MM.1S (cell line): ENCODE results near the gene MICAL2.

Experiments
- DNase-seq: peaks from one replicate; pipeline ENCODE4 v3.0.0-alpha.2; 2015
- H2AFZ ChIP-seq: fragments of 300-600 bp; sonication (generic); 2 replicates; pipeline ENCODE4 v1.6.0; 2016; ENCODE audit warnings: antibody characterized with exemption, low read length
- H3F3A ChIP-seq: fragments of 300-600 bp; sonication (generic); 2 replicates; pipeline ENCODE4 v1.6.1; 2016; ENCODE audit warnings: mild to moderate bottlenecking, antibody characterized with exemption, low read length, moderate library complexity, mixed read lengths; ENCODE audit not compliant: insufficient read depth
- H3K27ac ChIP-seq: fragments of 300-600 bp; sonication (generic); 2 replicates; pipeline ENCODE4 v1.5.1; 2016; ENCODE audit warnings: mild to moderate bottlenecking, low read length
- H3K27me3 ChIP-seq: fragments of 300-600 bp; sonication (generic); replicated peaks from 2 replicates; pipeline ENCODE4 v1.6.0; 2016; ENCODE audit warnings: low read length; ENCODE audit not compliant: insufficient read depth
- H3K36me3 ChIP-seq: fragments of 300-600 bp; sonication (generic); replicated peaks from 2 replicates; pipeline ENCODE4 v1.6.1; 2016; ENCODE audit warnings: mild to moderate bottlenecking, low read length, mixed read lengths; ENCODE audit not compliant: insufficient read depth
- H3K4me1 ChIP-seq: fragments of 300-600 bp; sonication (generic); 2 replicates; pipeline ENCODE4 v1.6.1; 2016; ENCODE audit warnings: low read length, mixed read lengths
- H3K4me2 ChIP-seq: fragments of 300-600 bp; sonication (generic); 2 replicates; pipeline ENCODE4 v1.6.0; 2016; ENCODE audit warnings: low read depth, low read length
- H3K4me3 ChIP-seq: fragments of 300-600 bp; sonication (generic); 2 replicates; pipeline ENCODE4 v1.5.1; 2016; ENCODE audit warnings: low read length, mixed read lengths
- H3K79me2 ChIP-seq: fragments of 300-600 bp; sonication (generic); 2 replicates; pipeline ENCODE4 v1.6.1; 2016; ENCODE audit warnings: mixed run types, low read length, mixed read lengths
- H3K9ac ChIP-seq: fragments of 300-600 bp; sonication (generic); 2 replicates; pipeline ENCODE4 v1.6.1; 2016; ENCODE audit warnings: low read length, mixed read lengths
- H3K9me2 ChIP-seq: fragments of 300-600 bp; sonication (generic); replicated peaks from 2 replicates; pipeline ENCODE4 v1.6.1; 2016; ENCODE audit warnings: mild to moderate bottlenecking, low read length, mixed read lengths; ENCODE audit not compliant: insufficient read depth
- H3K9me3 ChIP-seq: fragments of 300-600 bp; sonication (generic); replicated peaks from 2 replicates; pipeline ENCODE4 v1.6.1; 2016; ENCODE audit warnings: mild to moderate bottlenecking, low read length, mixed read lengths; ENCODE audit not compliant: insufficient read depth
- H4K20me1 ChIP-seq: fragments of 300-600 bp; sonication (generic); 2 replicates; pipeline ENCODE4 v1.6.1; 2016; ENCODE audit warnings: mild to moderate bottlenecking, low read length, moderate library complexity, mixed read lengths; ENCODE audit not compliant: insufficient read depth
- CTCF ChIP-seq: fragments of 300-600 bp; sonication (generic); IDR thresholded peaks from 2 replicates; pipeline ENCODE4 v1.5.1; 2016; ENCODE audit warnings: antibody characterized with exemption, low read length, mixed read lengths
- EZH2 ChIP-seq: fragments of 300-600 bp; sonication (generic); optimal IDR thresholded peaks from 2 replicates; pipeline ENCODE3; 2017; ENCODE audit warnings: low read depth, mild to moderate bottlenecking, antibody characterized with exemption, low read length, mixed read lengths
- EZH2phosphoT487 ChIP-seq: fragments of 300-600 bp; sonication (generic); IDR thresholded peaks from 2 replicates; pipeline ENCODE4 v1.6.1; 2018; ENCODE audit warnings: antibody characterized with exemption, low read length

MICAL2 gene

GRCh38 chr11:12232160-12232559, 121.8 kb downstream of the MICAL2 start:
- no peak for TF ChIP-seq CTCF
- TF ChIP-seq EZH2 = no peak
- TF ChIP-seq EZH2phosphoT487 = no peak
- Histone ChIP-seq H3K9ac (no peak overlapping the region), H4K20me1 (no peaks in the 10 kb centered on the region), H2AFZ (no peak overlapping the region), H3K27me3 (no peaks in the 10 kb centered on the region), H3K4me1 (0 out of 2 replicates have a peak, but pooled peaks cover 8% of the 10 kb centered on the region), H3K27ac (no peak overlapping the region), H3K4me2 (no peak overlapping the region), H3K79me2 (no peaks in the 10 kb centered on the region), H3K36me3 (no peaks in the 10 kb centered on the region), H3K9me2 (no peaks in the 10 kb centered on the region), H3K4me3 (no peak overlapping the region), H3F3A (no peaks in the 10 kb centered on the region), H3K9me3 (no peaks in the 10 kb centered on the region)
- no peak for DNase-seq

GRCh38 chr11:12232817-12233601, 122.6 kb downstream of the MICAL2 start:
- Histone ChIP-seq H3F3A (no peaks in the 10 kb centered on the region), H3K9me3 (no peaks in the 10 kb centered on the region), H2AFZ (no peak overlapping the region), H3K79me2 (no peaks in the 10 kb centered on the region), H3K4me2 (no peak overlapping the region), H3K27me3 (no peaks in the 10 kb centered on the region), H3K36me3 (no peaks in the 10 kb centered on the region), H3K9ac (no peak overlapping the region), H4K20me1 (no peaks in the 10 kb centered on the region), H3K4me3 (no peak overlapping the region), H3K4me1 (0 out of 2 replicates have a peak, but pooled peaks cover 8% of the 10 kb centered on the region), H3K27ac (no peak overlapping the region), H3K9me2 (no peaks in the 10 kb centered on the region)
- no peak for TF ChIP-seq EZH2phosphoT487
- TF ChIP-seq EZH2 = no peak
- TF ChIP-seq CTCF = no peak
- no peak for DNase-seq

- Histone ChIP-seq H3K79me2 (no peaks in the 10 kb centered on the region), H3K9ac (no peak overlapping the region), H4K20me1 (no peaks in the 10 kb centered on the region), H3K9me2 (no peaks in the 10 kb centered on the region), H2AFZ (no peak overlapping the region), H3K4me3 (no peak overlapping the region), H3K9me3 (no peaks in the 10 kb centered on the region), H3K4me1 (0 out of 2 replicates have a peak, but pooled peaks cover 8% of the 10 kb centered on the region), H3F3A (no peaks in the 10 kb centered on the region), H3K4me2 (no peak overlapping the region), H3K27ac (no peak overlapping the region), H3K36me3 (no peaks in the 10 kb centered on the region), H3K27me3 (no peaks in the 10 kb centered on the region)
- TF ChIP-seq EZH2phosphoT487 (no peak), CTCF (no peak), EZH2 (no peak)
- DNase-seq = no peak
Measured at GRCh38 chr11:12233602-12233925, 123.2 kb downstream of the MICAL2 start.
